HEK293T (cell line): ENCODE data around the gene SEPTIN12.

ENCODE experiments used
- CTCF ChIA-PET: fragments of 350-600 bp; formaldehyde crosslinking; extraction: SDS; loops from one replicate; lab custom pipeline; 2021; ENCODE audit warnings: antibody characterized with exemption, inconsistent platforms; lab: Yijun Ruan, JAX
- POLR2A ChIA-PET: fragments of 350-600 bp; formaldehyde crosslinking; extraction: SDS; loops from one replicate; lab custom pipeline; 2020; ENCODE audit warnings: antibody characterized with exemption, inconsistent platforms; lab: Yijun Ruan, JAX
- DNase-seq: peaks from one replicate; pipeline ENCODE4 v3.0.0; 2012; ENCODE audit warnings: mixed read lengths; ENCODE audit errors: extremely low spot score
- ARNT ChIP-seq: fragments of 450-650 bp; IDR thresholded peaks from 2 replicates; pipeline ENCODE4 v1.6.1; 2017; ENCODE audit warnings: mild to moderate bottlenecking
- BHLHE40 ChIP-seq: fragments of 450-650 bp; IDR thresholded peaks from 2 replicates; pipeline ENCODE4 v1.6.1; 2016; ENCODE audit warnings: mild to moderate bottlenecking, moderate library complexity, borderline replicate concordance
- CTBP1 ChIP-seq: fragments of 450-650 bp; IDR thresholded peaks from 2 replicates; pipeline ENCODE4 v1.6.1; 2016; ENCODE audit warnings: borderline replicate concordance
- ELF4 ChIP-seq: fragments of 450-650 bp; IDR thresholded peaks from 2 replicates; pipeline ENCODE4 v1.6.1; 2017; ENCODE audit warnings: antibody characterized with exemption
- FOXA1 ChIP-seq: fragments of 450-650 bp; IDR thresholded peaks from 2 replicates; pipeline ENCODE4 v1.6.1; 2016; ENCODE audit warnings: mild to moderate bottlenecking
- FOXM1 ChIP-seq: fragments of 450-650 bp; IDR thresholded peaks from 2 replicates; pipeline ENCODE4 v1.6.1; 2017; ENCODE audit warnings: mild to moderate bottlenecking, borderline replicate concordance
- HDGF ChIP-seq: fragments of 450-650 bp; IDR thresholded peaks from 2 replicates; pipeline ENCODE4 v1.6.1; 2017; ENCODE audit warnings: antibody characterized with exemption, borderline replicate concordance
- L3MBTL2 ChIP-seq: fragments of 450-650 bp; conservative IDR thresholded peaks from 2 replicates; pipeline ENCODE4 v1.6.1; 2016; ENCODE audit warnings: mild to moderate bottlenecking
- LEF1 ChIP-seq: fragments of 450-650 bp; IDR thresholded peaks from 2 replicates; pipeline ENCODE4 v1.6.1; 2017; ENCODE audit warnings: mild to moderate bottlenecking, borderline replicate concordance
- NFRKB ChIP-seq: fragments of 450-650 bp; IDR thresholded peaks from 2 replicates; pipeline ENCODE4 v1.6.1; 2016; ENCODE audit warnings: mild to moderate bottlenecking, moderate library complexity
- SP1 ChIP-seq: fragments of 450-650 bp; IDR thresholded peaks from 2 replicates; pipeline ENCODE4 v1.6.1; 2017
- TARDBP ChIP-seq: fragments of 450-650 bp; IDR thresholded peaks from 2 replicates; pipeline ENCODE4 v1.6.1; 2016
- ZNF384 ChIP-seq: fragments of 450-650 bp; IDR thresholded peaks from 2 replicates; pipeline ENCODE4 v1.6.1; 2016
- TF ChIP-seq, protein P1 (sequence below): fragments of 450-650 bp; IDR thresholded peaks from 2 replicates; pipeline ENCODE4 v1.6.1; 2016

SEPTIN12 gene

DNA sequence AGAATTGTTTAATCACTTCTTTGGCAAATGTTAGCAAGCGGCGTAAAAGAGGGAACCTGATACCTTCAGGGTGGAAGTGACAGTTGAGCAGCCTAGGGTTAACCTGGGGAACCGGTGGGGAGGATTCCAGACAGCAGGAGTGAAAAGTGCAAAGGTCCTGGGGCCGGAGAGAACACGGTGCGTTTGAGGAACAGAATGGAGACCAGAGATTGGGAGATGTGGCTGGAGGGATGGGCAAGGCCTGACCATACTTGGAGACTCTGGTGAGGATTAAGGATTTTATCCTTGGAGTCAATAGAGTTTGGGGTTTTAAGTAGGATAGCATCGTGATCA is 18.9 kb downstream of the SEPTIN12 start:
- POLR2A ChIA-PET = interaction anchor here (1.4 to 3.1 kb wide), 6 partner anchors 17 to 153 kb away, joined by 3 to 19 read pairs (median 4); partner anchors contain the start of genes ANKS3, DNAAF8, NUDT16L1 and ROGDI
- no peak for TF ChIP-seq HDGF
- TF ChIP-seq FOXA1 = no peak
- no peak for TF ChIP-seq LEF1
- TF ChIP-seq FOXM1 = no peak
- no peak for TF ChIP-seq ELF4
- TF ChIP-seq, protein P1, sequence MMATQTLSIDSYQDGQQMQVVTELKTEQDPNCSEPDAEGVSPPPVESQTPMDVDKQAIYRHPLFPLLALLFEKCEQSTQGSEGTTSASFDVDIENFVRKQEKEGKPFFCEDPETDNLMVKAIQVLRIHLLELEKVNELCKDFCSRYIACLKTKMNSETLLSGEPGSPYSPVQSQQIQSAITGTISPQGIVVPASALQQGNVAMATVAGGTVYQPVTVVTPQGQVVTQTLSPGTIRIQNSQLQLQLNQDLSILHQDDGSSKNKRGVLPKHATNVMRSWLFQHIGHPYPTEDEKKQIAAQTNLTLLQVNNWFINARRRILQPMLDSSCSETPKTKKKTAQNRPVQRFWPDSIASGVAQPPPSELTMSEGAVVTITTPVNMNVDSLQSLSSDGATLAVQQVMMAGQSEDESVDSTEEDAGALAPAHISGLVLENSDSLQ = no peak
- TF ChIP-seq ZNF384 = no peak

DNA sequence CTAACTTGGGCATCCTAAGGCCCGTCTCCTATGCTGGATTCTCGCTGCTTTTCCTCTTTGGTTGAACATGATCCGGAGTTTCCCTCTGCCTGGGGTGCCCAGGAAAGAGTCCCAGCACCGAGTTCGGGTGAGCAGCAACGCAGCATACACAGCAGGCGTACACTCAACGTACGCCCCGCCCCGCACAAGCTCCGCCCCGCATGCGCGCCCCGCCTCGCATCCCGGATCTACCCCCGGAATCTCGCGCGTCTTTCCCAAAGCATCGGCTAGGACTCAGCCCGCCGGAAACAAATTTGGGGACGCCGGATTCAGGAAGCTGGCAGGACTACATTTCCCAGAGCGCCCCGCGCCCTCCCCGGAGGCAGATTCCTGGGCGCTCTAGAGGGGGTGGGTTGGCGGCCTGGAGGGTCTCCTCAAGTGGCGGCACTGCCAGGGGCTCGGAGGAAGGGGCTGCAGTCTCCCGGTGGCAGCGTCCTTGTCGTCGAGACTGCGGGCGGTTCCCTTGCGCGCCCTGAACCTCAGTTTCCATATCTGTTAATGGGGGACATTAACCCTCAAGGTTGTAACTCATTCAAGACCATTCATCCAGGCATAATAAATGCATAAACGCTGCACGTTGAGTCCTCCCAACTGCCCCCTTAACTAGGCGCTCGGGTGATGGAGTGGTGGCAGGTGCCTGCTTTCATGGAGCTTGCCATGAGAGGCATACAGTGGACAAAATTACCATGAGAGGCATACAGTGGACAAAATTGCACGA is 19.4 kb downstream of the SEPTIN12 start:
- ChIA-PET CTCF (interaction anchor here (0.7 kb wide), 1 partner anchor 29 kb away, joined by 3 read pairs; no protein-coding TSS in a partner anchor), POLR2A (interaction anchor here (1.0 to 3.1 kb wide), 11 partner anchors 11 to 176 kb away, joined by 3 to 19 read pairs (median 4); partner anchors contain the start of genes ANKS3, DNAAF8, NUDT16L1 and ROGDI)
- TF ChIP-seq ELF4 (peak; percentile 52), FOXM1 (no peak)
- DNase-seq = peak; percentile 95

More for the DNA sequence above, 18.9 kb downstream of the SEPTIN12 start:
- DNase-seq = no peak
- CTCF ChIA-PET = interaction anchor here (0.7 kb wide), 1 partner anchor 30 kb away, joined by 3 read pairs; no protein-coding TSS in a partner anchor

DNA sequence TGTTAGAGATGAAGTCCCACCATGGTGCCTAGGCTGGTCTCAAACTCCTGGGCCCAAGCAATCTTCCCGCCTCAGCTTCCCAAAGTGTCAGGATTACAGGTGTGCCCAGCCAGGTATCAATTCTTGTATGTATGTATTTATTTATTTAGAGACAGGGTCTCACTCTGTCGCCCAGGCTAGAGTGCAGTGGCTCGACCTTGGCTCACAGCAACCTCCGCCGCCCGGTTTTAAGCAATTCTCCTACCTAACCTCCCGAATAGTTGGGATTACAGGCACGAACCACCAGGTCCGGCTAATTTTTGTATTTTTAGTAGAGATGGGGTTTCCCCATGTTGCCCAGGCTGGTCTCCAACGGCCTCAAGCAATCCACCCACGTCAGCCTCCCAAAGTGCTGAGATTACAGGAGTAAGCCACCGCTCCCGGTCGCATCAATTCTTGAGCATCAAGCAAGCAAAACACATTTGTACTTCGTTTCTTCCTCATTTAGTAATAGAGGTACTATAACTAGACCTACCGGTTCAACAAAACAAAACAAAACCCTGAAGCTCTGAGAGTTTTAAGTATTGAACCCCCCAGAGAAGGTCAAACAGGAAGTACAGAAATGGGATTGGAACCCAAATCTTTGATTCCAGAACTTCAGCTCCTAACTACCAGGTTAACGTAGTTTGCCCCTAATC is 20.1 kb downstream of the SEPTIN12 start:
- DNase-seq = no peak
- POLR2A ChIA-PET = interaction anchor here (1.0 to 3.1 kb wide), 10 partner anchors 12 to 177 kb away, joined by 3 to 19 read pairs (median 4); partner anchors contain the start of genes ANKS3, DNAAF8, ROGDI and SEPTIN12
- CTCF ChIA-PET = no interaction called here
- TF ChIP-seq, protein P1 = no peak
- no peak for TF ChIP-seq ELF4
- TF ChIP-seq TARDBP = no peak
- no peak for TF ChIP-seq BHLHE40
- TF ChIP-seq CTBP1 = no peak
- TF ChIP-seq FOXA1 = no peak

DNA sequence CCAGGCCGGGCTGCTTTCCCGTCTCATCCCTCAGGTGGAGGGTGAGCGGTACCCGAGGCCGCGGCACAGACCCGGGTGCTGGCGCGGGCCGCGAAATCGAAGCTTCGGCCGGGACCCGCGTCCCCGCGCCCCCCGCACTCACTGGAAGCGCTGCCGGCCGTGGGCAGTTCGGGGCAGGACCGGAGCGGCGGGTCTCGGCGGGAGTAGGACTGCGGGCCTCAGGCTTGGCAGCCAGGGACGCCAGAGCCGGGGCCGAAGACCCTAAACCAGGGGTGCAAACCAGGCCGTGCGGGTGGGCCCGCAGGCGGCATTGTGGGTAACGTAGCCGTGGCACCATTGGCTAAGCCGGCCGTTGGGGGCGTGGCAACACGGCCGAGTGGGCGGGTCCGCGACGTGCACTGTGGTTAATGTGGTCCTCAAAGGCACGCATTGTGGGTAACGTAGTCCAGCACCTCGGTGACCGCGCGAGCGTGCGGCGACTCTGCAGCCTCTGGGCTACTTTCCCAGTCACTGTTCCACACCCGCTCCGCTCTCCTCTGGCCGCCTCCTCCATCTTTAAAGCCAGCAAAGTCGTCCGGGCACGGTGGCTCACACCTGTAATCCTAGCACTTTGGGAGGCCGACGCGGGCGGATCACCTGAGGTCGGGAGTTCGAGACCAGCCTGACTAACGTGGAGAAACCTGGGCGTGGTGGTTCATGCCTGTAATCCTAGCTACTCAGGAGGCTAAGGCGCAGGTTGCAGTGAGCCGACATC is 21.1 kb downstream of the SEPTIN12 start, which contains the start of gene ZNF500:
TSS of gene ZNF500 (minus strand) at position 288 of the 754 bp plus-strand sequence. CDS start 1,184 bp downstream, outside the sequence.
- POLR2A ChIA-PET = interaction anchor here (1.3 to 3.1 kb wide), 2 partner anchors 32 to 36 kb away, joined by 3 to 18 read pairs; partner anchors contain the start of genes DNAAF8 and ROGDI
- CTCF ChIA-PET = no interaction called here
- DNase-seq = peak; percentile 96
- TF ChIP-seq CTBP1 (no peak), SP1 (peak; percentile 58; the same call in 1 of the 2 replicates), L3MBTL2 (peak; percentile 63; the same call in 1 of the 2 replicates)

DNA sequence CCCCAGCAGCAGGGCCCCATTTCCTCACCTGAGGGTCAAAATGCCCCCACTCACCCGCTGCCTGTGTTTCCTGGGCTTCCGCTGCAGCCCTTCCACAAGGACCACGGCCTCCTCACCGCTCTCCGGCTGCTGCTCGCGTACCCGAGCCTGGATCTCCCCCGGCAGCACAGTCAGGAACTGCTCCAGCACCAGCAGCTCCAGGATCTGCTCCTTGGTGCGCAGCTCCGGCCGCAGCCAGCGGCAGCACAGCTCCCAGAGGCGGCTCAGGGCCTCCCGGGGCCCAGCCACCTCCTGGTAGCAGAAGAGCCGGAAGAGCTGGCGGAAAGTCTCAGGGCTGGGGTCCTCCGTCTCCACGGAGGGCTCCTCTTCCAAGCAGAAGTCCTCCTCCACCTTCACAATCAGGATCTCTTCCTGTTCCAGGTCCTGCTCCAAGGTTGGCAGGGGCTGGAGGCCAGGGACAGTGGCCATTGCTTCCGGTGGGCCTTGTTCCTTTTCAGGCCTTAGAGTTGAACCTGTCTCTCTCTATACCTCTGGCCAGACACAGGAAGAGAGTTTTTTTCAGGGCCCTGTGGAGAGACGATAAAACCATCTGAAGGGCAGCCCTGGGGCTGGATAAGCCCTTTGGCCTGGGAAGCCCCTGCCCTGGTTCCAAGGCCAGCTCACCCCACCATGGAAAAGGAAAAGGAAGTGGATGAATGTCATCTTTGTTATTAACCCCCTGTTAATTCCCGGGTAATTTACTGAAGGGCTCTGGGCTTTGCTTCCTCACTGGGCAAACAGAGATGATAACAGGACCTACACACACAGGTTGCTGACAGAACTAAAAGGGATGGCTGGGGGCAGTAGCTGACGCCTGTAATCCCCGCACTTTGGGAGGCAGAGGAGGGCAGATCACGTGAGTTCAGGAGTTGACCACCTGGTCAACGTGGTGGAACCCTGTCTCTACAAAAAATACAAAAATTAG is 22.4 kb downstream of the SEPTIN12 start:
- no peak for DNase-seq
- TF ChIP-seq ARNT = no peak
- TF ChIP-seq ZNF384 = no peak
- no peak for TF ChIP-seq FOXM1
- no peak for TF ChIP-seq NFRKB
- TF ChIP-seq FOXA1 = no peak
- TF ChIP-seq, protein P1 = no peak
- CTCF ChIA-PET = no interaction called here
- POLR2A ChIA-PET = interaction anchor here (1.3 kb wide), 1 partner anchor 31 kb away, joined by 3 read pairs; the partner anchor contains the start of gene DNAAF8
